Tibial artery (tissue), 4 donors: ENCODE results near the gene SCN3A.

Experiments
- DNase-seq, 2 donors: peaks; one replicate each; pipeline ENCODE4 v3.0.0-alpha.2; 2019
- H3K27ac ChIP-seq, 2 donors: fragments of 200-600 bp; sonication (generic) in 1 of 2; 1 replicate in 1 of 2; 2 replicates in 1 of 2; pipeline ENCODE4 v1.5.1; 2018 to 2019; ENCODE audit warnings: mild to moderate bottlenecking in 1 of 2
- H3K27me3 ChIP-seq, 2 donors: fragments of 200-600 bp; sonication (generic) in 1 of 2; one replicate each; pipeline versions ENCODE4 v1.5.1 to v1.6.0; 2016 to 2019
- H3K36me3 ChIP-seq, 3 donors: fragments of 200-600 bp; sonication (generic) in 2 of 3; one replicate each; pipeline ENCODE4 v1.5.1; 2016 to 2019; ENCODE audit warnings: mild to moderate bottlenecking in 2 of 3
- H3K4me1 ChIP-seq, 4 donors: fragments of 200-600 bp; sonication (generic) in 2 of 4; 1 replicate in 3 of 4; 2 replicates in 1 of 4; pipeline ENCODE4 v1.5.1; 2016 to 2019
- H3K4me3 ChIP-seq, 2 donors: fragments of 200-600 bp; sonication (generic) in 1 of 2; 1 replicate in 1 of 2; 2 replicates in 1 of 2; pipeline ENCODE4 v1.5.1; 2018 to 2019; ENCODE audit warnings: mild to moderate bottlenecking in 2 of 2
- H3K9me3 ChIP-seq, 3 donors: fragments of 200-600 bp; sonication (generic) in 1 of 3; one replicate each; pipeline ENCODE4 v1.5.1; 2016 to 2019
- intact Hi-C: fragments of 100-400 bp; cut with DNase I; formaldehyde crosslinking; loops from one replicate; pipeline ENCODE4 v1.15.0; 2023; ENCODE audit warnings: low total_unique reads
- TF ChIP-seq, protein P1 (sequence below), 2 experiments: fragments of 200-600 bp in 1 of 2; fragments of 450-650 bp in 1 of 2; IDR thresholded peaks; one replicate each; pipeline ENCODE4 v1.5.1; 2017 to 2019; ENCODE audit warnings: antibody characterized with exemption in 2 of 2, mild to moderate bottlenecking in 1 of 2, moderate library complexity in 1 of 2

Gene SCN3A

DNA sequence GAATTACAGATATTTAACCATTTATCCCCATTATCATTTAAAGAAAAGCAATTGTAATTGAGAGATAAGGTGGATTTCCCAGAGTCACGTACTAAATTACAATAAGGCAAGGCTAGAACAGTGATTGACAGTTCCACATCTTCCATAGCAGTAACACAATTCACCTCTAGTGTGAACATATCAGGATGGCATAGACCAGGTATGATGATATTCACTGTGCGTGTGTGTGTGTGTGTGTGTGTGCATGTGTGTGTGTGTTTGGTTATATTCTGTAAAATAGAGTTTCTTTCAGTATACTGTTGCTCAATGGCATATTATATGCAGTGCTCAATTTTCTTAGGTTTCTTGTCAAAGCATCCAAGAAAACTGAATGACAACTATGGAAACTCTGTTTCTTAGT lies 37.1 kb upstream of the SCN3A start:
- Histone ChIP-seq H3K36me3 (no peaks in the 10 kb centered on the region), H3K4me3 (no peak overlapping the region), H3K27ac (no peak overlapping the region), H3K4me1 (no peaks in the 10 kb centered on the region), H3K27me3 (no peaks in the 10 kb centered on the region), H3K9me3 (no peaks in the 10 kb centered on the region)
- intact Hi-C loops: no loop called here
- TF ChIP-seq, protein P1, sequence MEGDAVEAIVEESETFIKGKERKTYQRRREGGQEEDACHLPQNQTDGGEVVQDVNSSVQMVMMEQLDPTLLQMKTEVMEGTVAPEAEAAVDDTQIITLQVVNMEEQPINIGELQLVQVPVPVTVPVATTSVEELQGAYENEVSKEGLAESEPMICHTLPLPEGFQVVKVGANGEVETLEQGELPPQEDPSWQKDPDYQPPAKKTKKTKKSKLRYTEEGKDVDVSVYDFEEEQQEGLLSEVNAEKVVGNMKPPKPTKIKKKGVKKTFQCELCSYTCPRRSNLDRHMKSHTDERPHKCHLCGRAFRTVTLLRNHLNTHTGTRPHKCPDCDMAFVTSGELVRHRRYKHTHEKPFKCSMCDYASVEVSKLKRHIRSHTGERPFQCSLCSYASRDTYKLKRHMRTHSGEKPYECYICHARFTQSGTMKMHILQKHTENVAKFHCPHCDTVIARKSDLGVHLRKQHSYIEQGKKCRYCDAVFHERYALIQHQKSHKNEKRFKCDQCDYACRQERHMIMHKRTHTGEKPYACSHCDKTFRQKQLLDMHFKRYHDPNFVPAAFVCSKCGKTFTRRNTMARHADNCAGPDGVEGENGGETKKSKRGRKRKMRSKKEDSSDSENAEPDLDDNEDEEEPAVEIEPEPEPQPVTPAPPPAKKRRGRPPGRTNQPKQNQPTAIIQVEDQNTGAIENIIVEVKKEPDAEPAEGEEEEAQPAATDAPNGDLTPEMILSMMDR (IDR thresholded peaks at IDR 0.05): no peak
- no peak for DNase-seq

DNA sequence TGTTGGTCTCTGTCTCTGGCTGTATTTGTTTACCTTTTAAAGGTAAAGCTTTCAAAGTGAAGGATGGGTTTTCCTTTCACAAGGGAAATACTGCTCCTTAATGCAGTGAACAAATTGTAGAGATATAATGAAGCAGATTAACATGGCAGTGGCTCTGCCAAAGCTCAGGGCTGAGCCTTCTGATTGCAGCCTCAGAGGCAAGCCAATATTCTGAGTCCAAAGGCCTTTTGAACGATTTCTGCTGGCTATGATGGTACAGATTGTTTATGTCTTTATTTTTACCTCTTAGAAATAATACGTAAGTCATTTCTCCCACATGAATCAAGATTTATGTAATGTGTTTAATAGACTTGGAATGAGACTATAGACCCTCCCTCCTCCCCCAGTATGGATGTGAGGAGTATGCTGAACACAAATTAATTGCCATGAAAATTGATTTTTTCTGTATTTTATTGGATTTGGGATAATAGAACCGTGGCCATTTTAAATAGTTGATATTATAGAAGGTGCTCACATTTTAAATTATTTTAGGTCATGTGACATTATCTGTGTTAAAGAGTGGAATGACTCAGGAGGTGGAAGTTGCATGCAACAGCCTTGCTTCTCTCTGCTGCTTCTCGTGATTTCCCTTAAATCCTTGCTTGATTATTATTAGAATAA lies 36.1 kb upstream of the SCN3A start:
- DNase-seq: no peak
- intact Hi-C loops: loop anchor here (2.0 kb wide), 1 partner anchor 53 kb away; no protein-coding TSS in a partner anchor
- no peak overlapping the region for H3K27ac ChIP-seq

DNA sequence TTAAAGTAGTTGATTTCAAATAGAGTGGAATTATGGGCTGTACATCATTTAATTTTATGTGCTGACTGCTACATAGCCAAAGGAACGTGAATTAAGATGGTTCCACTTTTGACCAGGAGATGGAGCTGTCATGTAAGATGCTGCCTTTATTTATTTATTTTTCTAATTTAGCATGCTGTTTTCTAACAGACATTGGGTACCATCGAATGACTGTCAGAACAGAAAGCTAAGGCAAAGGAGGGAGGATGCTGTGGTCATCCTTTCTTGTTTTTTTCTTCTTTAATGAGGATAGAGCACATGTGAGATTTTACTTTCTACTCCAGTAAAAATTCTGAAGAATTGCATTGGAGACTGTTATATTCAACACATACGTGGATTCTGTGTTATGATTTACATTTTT lies 35.4 kb upstream of the SCN3A start, which contains the start of gene SCN2A:
Gene SCN2A (plus strand): TSS at position 185 of the 400 bp plus-strand sequence. CDS start 56,410 bp downstream, outside the sequence.
- Histone ChIP-seq H3K27me3 (no peaks in the 10 kb centered on the region), H3K4me1 (no peaks in the 10 kb centered on the region), H3K36me3 (no peaks in the 10 kb centered on the region), H3K27ac (no peak within 1 kb of the TSS), H3K4me3 (no peak within 1 kb of the TSS), H3K9me3 (no peaks in the 10 kb centered on the region)
- intact Hi-C loops: loop anchor here (2.0 kb wide), 1 partner anchor 54 kb away; no protein-coding TSS in a partner anchor
- DNase-seq: no peak
- TF ChIP-seq, protein P1 (IDR thresholded peaks at IDR 0.05): peak in 1 of 2 experiments; percentile 45

More for the DNA sequence above, 36.1 kb upstream of the SCN3A start:
- Histone ChIP-seq H3K4me3 (no peak overlapping the region), H3K4me1 (no peaks in the 10 kb centered on the region), H3K9me3 (no peaks in the 10 kb centered on the region), H3K36me3 (no peaks in the 10 kb centered on the region), H3K27me3 (no peaks in the 10 kb centered on the region)
- TF ChIP-seq, protein P1 (IDR thresholded peaks at IDR 0.05): no peak

DNA sequence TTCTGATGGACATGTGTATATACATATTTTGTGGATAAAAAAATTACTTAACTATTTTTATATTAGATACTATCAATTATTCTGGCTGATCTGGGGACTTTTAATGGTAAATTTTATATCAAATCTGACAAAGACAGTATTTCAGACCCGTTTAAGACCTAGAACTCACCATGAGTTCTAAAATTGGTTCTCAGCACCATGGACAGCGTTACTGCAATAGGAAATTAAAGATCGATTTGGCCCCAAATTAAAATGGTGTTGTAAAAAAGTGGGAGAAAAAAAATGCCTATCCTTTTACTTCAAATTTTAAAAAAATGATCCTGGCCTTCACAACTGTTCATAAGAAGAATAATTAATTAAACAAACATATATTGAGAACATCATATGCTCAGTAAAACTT lies 34.4 kb upstream of the SCN3A start:
- intact Hi-C loops: loop anchor here (2.0 kb wide), 1 partner anchor 55 kb away; no protein-coding TSS in a partner anchor
- Histone ChIP-seq H3K36me3 (no peaks in the 10 kb centered on the region), H3K9me3 (no peaks in the 10 kb centered on the region), H3K4me3 (no peak overlapping the region), H3K4me1 (no peaks in the 10 kb centered on the region), H3K27me3 (no peaks in the 10 kb centered on the region), H3K27ac (no peak overlapping the region)
- no peak for DNase-seq
- TF ChIP-seq, protein P1 (IDR thresholded peaks at IDR 0.05): no peak

DNA sequence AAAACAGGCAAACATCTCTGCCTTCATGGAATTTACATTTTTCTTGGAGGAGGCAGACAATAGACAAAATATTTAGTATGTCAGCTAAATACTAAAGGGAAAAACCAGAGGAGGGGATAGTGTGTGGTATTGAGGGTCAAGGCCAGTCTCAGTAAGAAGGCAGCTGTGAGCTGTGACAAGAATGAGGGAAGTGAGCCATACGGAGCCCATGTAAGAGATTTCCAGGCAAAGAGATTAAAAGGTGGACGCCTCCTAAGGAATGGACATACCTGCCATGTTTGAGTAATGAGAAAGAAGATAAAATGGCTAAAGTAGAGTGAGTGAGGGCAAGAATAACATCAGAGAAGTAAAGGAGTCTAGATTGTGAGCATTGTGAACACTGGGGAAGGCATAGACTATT lies 33.2 kb upstream of the SCN3A start:
- Histone ChIP-seq H3K36me3 (no peaks in the 10 kb centered on the region), H3K4me3 (no peak overlapping the region), H3K27ac (no peak overlapping the region), H3K27me3 (no peaks in the 10 kb centered on the region), H3K4me1 (no peaks in the 10 kb centered on the region), H3K9me3 (no peaks in the 10 kb centered on the region)
- intact Hi-C loops: no loop called here
- no peak for DNase-seq
- TF ChIP-seq, protein P1 (IDR thresholded peaks at IDR 0.05): no peak
